ENCODE measurements around the gene CABLES2.

The CABLES2 gene

GRCh38 chr20:62363920-62364851 is 42.9 kb downstream of the CABLES2 start:
- H3K4me3 ChIP-seq (ENCODE audit: low read depth, low read length): no peak overlapping the region
- no peak for DNase-seq (ENCODE audit: low read depth)
- no peak for TF ChIP-seq CTCF (IDR thresholded peaks at IDR 0.05; ENCODE audit: control insufficient read depth, extremely low read depth, insufficient read depth)

GRCh38 chr20:62362991-62363919 is 43.8 kb downstream of the CABLES2 start:
- TF ChIP-seq CTCF (IDR thresholded peaks at IDR 0.05; ENCODE audit: control insufficient read depth, extremely low read depth, insufficient read depth): no peak
- no peak overlapping the region for H3K4me3 ChIP-seq (ENCODE audit: low read depth, low read length)
- no peak for DNase-seq (ENCODE audit: low read depth)

GRCh38 chr20:62362590-62362940 is 44.5 kb downstream of the CABLES2 start:
- no peak for DNase-seq (ENCODE audit: low read depth)
- TF ChIP-seq CTCF (IDR thresholded peaks at IDR 0.05; ENCODE audit: control insufficient read depth, extremely low read depth, insufficient read depth): no peak
- no peak overlapping the region for H3K4me3 ChIP-seq (ENCODE audit: low read depth, low read length)

- no peak for DNase-seq (ENCODE audit: low read depth)
- H3K4me3 ChIP-seq (ENCODE audit: low read depth, low read length): no peak overlapping the region
- TF ChIP-seq CTCF (IDR thresholded peaks at IDR 0.05; ENCODE audit: control insufficient read depth, extremely low read depth, insufficient read depth): no peak
Measured at GRCh38 chr20:62361799-62362589, 45.1 kb downstream of the CABLES2 start.

GRCh38 chr20:62360854-62361798 is 46.0 kb downstream of the CABLES2 start:
- H3K4me3 ChIP-seq (ENCODE audit: low read depth, low read length): no peak overlapping the region
- no peak for TF ChIP-seq CTCF (IDR thresholded peaks at IDR 0.05; ENCODE audit: control insufficient read depth, extremely low read depth, insufficient read depth)
- no peak for DNase-seq (ENCODE audit: low read depth)

All from LNCaP clone FGC (cell line).